ENCODE results near the gene CACNA1C.

- TF ChIP-seq POLR2A (IDR thresholded peaks at IDR 0.05; ENCODE audit: extremely low read depth, insufficient read length): no peak
- TF ChIP-seq CTCF (IDR thresholded peaks at IDR 0.05; ENCODE audit: low read depth, low read length): no peak
These were observed 204.1 kb downstream of the CACNA1C start for GRCh38 chr12:2256915-2257314.
